Amniotic stem cell (primary cell): Measurements from ENCODE around the gene RIC8A.

ENCODE experiments used
- DNase-seq: peaks from one replicate; lab custom pipeline; 2025; lab: John Stamatoyannopoulos, UW

The RIC8A gene

DNA sequence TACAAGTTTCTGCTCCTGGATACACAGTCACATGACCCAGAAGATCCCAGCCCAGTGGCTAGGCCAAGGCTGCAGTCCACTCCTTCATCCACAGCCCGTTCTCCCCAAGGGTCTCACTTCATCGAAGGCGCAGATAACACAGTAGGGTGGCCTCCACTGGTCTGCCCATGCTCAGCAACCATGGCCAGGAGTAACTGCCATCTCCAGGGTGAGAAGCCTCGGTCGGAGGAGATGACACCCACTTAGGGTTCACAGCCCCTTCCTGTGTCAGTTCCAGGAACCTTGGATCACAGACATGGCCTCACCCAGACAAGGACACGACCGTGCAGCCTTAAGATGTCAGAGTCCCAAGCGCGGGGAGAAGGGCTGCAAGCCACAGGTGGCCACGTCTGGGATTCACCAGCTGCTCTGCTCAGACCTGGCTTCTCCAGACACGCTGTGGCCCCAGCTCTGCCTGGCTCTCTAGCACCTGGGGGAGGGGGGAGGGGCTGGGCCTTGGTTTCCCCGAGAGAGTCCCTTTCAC, 2.9 kb upstream of the RIC8A start:
- DNase-seq = no peak

DNA sequence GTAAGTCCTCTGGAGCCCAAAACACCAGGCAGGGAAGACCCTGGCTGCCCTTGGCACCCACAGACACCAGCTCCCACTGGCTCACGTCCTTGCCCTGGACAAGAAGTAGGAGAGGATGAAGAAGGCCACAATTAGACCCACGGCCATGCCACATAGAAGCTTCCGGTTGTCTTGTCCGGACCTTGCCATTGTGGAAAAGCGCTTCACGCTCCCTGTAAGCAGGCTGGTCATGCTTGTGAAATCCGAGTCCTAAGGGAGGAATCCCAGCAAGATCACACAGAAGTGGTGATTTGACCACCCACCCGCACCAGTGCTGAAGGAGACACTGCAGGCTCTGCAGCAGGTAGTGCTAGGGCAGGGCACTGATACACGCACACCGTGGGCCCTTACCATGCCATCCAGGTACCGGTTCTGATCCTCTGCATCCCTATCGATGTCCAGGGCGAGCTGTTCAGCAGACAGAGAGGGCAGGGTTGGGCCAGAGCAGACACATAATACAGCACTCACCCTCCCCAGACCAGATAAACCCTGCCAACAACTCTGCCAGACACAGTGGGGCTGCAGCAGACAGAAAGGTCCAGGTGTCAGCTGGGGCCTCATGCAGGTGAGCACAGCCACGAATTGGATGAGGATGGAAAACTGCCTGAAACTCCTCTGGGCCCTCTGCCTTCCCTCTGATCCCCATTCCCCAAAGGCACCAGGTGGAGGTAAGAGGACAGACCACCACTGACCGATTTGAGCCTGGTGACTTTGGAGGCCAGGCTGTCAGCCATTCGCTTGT, 2.1 kb upstream of the RIC8A start:
- no peak for DNase-seq

DNA sequence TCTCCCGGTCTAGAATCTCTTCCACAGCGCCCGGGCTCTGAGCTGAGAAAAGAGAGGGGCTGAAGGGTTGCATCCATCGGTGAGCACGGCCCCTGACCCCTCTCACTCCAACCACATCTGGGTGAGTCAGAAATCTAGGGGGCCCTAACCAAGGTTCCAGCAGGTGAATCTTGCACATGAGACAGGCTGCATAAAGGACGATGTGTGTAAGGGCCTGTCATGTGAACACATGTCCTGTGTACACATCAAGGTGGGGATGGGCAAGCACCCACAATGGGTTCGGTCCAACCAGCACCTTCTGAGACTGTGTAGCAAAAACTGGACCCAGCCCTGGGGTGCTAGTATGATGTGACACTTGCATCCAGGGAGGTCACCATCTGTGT, 1.5 kb upstream of the RIC8A start:
- DNase-seq = no peak

DNA sequence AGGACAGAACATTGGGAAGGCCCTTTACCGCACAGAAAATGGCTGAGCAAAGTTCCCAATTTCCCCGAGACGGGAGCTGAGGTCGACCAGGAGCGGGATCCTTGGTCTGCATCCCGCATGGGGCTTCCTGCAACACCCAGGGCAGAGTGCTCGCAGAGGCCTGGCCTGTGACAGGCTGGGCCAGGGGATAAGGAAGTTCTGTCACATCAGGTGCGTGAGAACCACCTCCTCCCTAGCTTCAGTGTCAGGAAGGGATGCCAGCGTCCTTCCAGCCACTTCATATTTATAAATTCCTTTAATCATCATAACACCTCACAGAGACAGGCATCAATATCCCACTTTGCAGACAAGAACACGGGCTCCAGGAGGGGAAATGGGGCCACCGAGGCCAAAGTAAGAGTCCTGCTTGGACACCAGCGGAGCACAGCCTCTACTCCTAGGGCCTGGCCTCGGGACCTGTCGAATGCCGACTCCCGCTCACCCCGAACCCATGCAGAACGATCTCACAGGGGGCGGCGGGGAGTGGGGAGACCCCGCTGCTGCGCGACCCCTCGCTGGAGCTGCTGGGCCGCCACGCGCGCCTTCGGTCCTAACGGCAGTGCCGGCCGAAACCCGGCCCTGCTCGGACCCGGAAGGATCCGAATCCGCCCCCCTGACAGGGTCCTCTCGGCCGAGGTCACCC, 841 bp upstream of the RIC8A start:
- DNase-seq = no peak

DNA sequence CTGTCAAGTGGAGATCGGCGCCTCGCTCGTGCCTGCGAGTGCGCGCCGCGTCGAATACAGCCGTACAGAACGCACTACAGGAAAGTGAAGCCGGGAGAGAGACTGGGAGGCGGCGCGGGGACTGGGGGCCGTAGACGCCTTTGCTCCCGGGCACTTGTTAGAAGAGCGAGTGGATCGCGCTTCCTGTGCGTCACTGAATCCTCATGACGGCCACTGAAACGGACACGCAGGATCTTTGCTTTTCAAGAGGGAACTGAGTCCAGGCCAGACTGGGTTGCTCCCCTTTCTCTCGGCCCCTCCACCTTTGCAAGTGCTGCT, 314 bp downstream of the RIC8A start:
- peak; percentile 51 for DNase-seq

DNA sequence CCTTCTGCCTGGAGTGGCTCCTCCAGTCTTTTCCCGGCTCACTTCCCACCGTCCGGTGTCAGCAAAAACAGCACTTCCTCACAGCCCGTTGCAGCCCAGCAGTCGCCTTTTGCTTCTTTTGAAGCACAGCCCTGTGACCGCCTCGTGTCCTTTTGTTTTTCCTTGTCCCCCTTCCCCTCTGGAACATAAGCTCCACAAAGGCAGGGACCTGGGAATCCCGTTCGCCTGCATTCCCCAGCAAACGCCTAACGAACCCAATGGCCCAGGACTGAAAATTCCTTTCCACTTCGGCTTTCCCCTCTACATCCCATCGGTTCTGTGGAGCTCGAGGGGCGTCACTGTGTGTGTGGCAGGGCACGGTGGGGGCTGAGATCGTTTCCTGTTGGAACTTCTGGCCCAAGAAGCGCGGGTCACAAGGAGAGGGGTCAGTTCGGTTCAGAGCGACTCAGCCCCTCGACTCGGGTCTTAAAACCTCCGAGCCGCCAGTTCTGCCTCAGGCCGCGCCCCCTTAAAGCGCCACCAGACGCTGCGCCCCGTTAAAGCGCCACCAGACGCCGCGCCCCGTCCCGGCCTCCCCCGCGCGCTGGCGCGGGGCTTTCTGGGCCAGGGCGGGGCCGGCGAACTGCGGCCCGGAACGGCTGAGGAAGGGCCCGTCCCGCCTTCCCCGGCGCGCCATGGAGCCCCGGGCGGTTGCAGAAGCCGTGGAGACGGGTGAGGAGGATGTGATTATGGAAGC, 841 bp downstream of the RIC8A start:
- DNase-seq = peak; percentile 21

DNA sequence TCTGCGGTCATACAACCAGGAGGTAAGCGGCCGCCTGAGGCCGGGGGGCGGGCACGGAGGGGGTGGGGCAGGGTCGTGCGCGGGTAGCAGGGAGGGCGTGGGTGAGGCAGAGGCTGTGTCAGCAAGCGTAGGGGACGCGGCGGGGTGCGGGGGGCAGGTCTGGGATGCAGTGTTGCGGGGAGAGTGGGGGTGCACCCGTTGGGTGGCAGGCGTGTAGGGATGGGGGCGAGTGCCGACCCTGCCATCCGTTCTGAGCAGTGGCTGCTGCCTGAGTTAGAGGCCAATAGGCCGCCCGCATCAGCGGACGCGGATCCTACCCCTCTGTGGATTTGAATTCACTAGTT, 1.4 kb downstream of the RIC8A start:
- no peak for DNase-seq

DNA sequence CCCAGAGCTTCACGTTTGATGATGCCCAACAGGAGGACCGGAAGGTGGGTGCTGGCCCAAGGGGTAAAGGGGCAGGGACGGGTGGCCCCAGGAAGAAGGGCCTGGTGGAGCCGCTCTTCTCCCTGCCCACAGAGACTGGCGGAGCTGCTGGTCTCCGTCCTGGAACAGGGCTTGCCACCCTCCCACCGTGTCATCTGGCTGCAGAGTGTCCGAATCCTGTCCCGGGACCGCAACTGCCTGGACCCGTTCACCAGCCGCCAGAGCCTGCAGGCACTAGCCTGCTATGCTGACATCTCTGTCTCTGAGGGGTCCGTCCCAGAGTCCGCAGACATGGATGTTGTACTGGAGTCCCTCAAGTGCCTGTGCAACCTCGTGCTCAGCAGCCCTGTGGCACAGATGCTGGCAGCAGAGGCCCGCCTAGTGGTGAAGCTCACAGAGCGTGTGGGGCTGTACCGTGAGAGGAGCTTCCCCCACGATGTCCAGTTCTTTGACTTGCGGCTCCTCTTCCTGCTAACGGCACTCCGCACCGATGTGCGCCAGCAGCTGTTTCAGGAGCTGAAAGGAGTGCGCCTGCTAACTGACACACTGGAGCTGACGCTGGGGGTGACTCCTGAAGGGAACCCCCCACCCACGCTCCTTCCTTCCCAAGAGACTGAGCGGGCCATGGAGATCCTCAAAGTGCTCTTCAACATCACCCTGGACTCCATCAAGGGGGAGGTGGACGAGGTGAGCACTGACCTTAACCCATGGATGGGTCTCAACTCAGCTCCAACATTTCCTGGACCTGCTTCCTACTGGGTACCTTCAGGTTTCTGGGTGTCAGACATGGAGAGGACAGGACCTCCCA, 2.0 kb downstream of the RIC8A start:
- DNase-seq = no peak

DNA sequence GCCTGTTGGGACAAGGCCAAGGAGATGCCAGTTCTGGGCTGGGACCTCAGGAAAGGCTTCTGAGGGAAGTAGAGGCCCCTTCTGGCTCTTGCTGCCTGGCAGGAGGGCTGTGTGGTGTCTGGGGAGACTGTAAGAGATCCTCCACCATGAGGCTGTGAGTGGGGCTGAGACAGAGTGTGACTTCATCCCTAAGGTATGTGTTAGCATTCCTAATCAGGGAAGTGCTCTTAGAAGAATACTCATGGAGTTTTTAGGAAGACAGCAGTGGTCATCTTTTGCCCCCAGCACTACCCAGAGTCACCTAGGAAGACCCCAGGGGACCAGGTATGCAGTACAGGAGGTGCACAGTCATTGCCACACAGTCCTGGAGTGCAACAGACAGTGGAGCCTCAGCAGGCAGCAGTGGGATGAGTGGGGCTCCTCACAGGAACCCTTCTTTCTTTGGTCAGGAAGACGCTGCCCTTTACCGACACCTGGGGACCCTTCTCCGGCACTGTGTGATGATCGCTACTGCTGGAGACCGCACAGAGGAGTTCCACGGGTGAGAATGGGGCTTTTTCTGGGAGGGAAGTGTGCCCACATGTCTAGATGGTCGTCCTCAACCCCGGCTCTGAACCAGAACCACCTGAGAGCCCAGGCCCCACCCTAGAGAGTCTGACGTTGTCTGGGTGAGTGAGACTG, 2.8 kb downstream of the RIC8A start:
- DNase-seq = peak; percentile 34

DNA sequence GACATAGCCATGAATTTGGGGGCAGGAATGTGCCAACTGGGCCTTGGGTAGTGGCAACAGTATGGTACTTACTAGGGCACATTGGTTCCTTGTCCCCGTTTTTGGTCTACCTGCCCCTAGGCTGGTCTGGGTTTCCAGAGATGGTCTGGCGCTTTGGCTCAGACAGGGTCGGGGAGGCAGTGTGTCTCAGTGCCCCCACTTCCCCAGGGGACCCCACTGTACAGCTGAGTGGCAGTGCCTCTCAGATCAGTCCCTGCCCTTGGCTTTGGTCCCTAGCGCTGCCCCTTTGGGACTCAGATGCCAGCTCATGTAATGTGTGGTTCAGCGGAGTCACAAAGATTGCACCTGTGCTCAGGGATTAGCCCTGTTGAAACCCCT, 3.3 kb downstream of the RIC8A start:
- DNase-seq = no peak

DNA sequence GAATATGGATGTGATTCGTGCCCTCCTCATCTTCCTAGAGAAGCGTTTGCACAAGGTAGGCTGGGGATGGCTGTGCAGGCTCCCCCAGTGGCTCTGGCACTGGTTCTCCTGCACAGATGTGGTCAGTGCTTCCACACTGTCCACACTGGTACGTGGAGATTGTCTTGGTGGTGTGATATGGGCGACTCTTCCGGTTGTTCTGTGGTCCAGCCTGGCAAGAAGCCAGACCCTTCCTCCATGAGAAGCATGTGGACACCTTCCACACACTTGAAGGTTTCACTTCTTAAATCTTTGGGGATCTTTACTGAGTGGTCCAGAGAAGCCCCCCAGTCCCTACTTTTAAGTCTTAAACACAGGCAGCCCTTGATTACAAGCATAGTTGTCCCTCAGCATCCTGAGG, 3.8 kb downstream of the RIC8A start:
- DNase-seq = no peak

DNA sequence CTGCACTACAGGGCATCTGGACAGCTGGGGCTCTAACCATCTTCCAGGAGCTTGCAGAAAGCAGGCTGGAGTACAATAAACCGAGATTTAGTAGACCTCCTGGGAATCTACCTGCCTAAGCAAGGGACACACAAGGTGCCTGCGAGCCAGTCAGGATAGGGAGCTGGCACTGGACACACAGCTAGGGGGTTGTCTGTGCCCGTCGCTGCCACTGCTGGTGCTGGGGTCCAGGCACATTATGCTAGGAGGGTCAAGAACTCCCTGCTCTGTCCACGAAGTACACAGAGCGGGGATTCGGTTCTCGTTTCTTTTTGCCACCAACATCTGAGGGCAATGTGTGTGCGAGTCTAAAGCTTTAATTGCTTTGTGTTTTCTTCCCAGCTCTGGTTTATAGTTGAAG, 4.2 kb downstream of the RIC8A start:
- no peak for DNase-seq

DNA sequence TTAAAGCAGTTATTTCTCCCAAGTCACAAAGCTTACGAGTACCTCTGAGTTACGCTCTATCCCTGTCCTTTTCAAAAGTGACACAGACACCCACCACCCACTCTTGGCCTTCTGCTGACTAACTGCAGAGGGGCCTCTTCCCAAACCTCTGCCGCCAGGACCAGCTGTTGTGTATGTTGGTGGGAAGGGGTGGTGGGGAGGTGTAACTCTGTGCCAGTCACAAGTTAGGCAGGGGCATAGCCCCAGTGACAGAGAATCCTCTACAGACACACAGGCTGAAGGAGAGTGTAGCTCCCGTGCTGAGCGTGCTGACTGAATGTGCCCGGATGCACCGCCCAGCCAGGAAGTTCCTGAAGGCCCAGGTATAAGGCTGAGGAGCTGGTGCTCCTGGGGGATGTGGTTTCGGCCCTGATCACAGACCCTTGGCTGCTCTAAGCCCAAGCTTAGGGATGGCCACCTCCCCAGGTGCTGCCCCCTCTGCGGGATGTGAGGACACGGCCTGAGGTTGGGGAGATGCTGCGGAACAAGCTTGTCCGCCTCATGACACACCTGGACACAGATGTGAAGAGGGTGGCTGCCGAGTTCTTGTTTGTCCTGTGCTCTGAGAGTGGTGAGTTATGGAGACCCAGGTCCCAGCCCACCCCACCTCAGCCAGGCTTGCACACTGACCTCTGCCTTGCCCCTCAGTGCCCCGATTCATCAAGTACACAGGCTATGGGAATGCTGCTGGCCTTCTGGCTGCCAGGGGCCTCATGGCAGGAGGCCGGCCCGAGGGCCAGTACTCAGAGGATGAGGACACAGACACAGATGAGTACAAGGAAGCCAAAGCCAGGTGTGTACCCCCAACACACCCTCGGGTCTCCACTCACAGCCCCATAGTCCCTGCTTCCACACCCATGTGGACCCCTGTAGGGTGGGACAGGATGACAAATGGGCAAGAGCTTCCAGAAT, 4.9 kb downstream of the RIC8A start:
- DNase-seq = no peak

DNA sequence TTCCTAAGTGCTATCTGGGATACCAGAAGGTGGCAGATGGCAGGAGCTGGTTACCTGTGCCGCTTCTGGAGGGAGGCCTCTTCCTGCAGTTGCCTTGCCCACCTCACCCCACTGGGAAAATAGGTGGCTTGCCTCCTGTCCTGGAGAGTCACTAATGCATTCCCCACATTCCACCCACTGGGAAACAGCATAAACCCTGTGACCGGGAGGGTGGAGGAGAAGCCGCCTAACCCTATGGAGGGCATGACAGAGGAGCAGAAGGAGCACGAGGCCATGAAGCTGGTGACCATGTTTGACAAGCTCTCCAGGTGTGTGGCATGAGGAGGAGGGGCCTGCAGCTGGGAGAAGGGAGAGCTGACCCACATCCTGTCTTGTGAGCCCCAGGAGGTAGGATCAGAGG, 5.6 kb downstream of the RIC8A start:
- no peak for DNase-seq

DNA sequence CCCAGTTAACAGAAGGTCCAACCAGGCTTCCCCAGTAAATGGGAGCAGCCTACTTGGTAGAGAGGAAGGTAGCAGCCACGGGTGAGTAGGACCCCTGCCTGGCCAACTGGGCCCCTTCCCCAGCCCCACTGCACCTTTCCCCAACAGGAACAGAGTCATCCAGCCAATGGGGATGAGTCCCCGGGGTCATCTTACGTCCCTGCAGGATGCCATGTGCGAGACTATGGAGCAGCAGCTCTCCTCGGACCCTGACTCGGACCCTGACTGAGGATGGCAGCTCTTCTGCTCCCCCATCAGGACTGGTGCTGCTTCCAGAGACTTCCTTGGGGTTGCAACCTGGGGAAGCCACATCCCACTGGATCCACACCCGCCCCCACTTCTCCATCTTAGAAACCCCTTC, 6.6 kb downstream of the RIC8A start:
- DNase-seq = no peak

DNA sequence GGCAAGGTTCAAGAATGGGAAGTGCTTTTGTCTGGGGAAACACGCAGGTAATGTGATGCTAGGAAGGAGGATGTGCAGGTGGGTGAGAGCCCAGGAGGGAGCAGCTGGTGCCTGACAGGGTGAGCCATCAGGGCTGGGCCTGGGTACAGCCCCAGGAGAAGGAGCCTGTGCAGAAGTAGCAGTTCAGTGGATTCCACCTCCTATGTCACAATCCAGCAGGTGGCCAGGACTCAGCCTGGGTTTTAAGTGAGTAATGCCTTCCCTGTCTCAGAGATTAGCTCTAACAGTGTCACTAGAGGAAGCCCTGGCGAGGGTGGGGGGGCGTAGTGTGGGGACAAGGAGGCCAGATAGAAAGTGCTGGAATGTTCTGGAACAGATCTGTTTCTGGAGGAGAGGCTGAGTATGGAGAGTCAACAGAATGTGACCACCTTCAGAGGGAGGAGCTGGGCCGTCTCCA, 8.1 kb downstream of the RIC8A start:
- DNase-seq = no peak

DNA sequence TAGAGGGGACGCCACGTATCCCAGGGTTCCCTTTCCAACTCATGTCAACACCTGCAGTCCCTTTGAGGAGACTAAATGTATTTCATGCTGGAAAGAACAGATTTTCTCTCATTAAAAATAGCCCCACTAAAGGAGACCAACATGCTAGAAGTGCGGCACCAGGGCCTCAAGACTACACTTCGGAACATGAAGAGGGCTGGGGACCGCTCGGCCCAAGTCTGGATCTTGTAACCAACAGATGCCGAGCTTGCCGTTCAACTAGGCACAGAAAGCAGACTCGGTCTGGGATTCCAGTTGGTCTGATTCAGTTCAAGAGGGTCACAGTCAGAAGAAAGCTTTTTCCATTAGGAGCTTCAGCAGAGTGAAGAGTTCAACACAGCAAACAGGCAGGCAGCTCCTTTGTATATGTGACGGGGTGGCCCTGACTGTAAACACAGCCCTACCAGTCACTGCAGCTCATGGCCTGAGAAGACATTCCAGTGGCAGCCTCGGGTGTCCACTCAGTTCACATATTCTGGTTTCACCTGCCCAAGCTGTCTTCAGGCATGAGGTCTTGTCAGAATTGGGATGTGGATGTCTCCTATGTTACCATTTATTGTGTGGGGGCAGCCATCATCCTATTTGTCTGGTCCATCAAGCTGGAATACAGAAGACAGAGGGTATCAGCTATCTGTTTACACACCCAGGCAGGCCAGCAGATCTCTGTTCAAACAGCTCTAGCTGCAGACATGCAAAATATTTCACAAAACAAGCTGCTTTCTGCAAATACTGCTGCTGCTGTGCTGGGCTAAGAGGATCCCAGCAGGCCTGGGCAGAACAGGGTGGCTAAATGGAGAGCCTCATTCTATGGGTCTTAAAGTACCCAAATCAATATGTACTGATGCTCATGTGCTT, 8.8 kb downstream of the RIC8A start:
- no peak for DNase-seq

DNA sequence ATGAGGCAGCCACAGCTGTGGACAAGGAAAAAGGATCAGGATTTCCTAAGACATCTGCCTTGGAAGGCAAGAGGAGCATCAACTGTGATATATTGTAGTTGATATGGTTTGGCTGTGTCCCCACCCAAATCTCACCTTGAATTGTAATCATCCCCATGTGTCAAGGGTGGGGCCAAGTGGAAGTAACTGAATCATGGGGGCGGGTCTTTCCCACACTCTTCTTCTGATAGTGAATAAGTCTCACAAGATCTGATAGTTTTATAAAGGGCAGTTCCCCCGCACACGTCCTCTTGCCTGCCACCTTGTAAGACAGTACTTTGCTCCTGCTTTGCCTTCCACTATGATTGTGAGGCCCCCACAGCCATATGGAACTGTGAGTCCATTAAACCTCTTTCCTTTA, 10.2 kb downstream of the RIC8A start:
- no peak for DNase-seq

DNA sequence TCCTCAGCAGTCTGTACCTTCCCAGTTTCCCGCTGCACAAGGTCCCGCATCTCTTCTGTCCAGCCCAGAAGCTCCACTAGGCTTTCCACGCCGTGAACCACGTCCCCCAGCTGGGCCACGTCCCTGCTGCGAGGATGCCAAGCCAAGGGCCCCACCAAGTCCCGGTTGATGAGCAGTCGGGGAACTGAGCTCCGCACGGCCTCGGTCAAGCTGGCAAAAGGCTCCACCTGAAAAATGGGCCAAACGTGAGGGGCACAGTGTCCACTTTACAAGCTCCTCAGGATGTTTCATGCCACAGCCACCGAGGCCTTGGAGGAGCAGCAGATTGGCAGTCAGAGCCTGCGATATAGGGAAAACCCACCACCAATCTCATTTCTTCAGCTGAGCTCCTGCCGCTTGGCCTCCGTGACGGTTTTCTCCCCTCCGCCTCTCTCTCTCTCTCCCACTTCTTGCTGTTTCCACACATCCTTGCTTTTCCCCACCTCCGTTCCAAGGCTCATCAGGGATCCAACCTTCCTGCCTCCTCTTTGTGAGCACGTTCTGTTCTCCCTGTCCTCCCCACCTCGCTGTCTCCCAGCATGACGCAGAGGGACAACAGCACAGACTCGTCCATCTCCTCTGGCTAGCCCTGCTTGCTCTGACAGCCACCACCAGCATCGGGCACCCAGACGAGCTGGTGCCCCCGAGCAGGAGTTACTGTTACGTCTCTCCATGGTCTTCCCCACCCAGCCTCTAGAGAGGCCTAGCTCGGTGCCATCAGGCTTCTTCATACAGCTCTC, 11.5 kb downstream of the RIC8A start:
- DNase-seq = no peak
